G401.6 (cell line): ENCODE measurements around the gene EEFSEC.

ENCODE experiments used
- FAIRE-seq: peaks from 2 replicates; lab custom pipeline; 2012; peaks lifted over from hg19 to GRCh38; lab: Jason Lieb, UNC

The EEFSEC gene

GRCh38 chr3:128353361-128353965 is 200.2 kb downstream of the EEFSEC start:
- no peak for FAIRE-seq

DNA sequence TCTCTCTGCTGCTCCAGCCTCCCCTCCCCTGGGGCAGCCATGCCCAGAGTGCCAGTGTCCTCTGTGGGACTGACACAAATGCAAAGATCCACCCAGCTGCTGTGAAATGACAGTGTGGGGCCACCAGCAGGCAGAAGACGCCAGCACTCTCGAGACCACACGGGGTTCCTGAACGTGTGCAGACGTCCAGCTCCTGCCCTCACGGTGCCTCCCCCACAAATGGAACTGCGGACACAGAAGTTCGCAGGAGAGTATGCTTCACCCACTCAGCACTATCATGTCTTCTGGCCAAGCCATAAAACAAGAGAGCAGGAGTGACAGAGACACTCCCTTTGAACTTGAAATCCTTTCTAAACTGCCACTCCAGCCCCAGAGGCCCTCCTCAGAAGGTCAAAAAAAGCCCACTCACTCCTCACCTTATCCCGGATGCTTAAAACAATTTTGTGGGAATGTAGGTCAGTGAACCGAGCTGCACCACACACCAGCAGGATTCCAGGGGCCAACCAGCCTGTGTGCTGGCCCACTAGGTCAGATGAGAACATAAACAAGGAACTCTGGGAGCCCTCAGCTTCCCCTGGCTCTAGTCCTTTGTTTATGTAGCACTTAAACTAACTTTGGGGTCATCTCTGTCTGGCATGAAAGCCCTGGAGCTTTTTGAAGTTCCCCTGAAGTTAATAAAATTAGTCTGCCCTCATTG is 200.9 kb downstream of the EEFSEC start:
- FAIRE-seq, result no peak

DNA sequence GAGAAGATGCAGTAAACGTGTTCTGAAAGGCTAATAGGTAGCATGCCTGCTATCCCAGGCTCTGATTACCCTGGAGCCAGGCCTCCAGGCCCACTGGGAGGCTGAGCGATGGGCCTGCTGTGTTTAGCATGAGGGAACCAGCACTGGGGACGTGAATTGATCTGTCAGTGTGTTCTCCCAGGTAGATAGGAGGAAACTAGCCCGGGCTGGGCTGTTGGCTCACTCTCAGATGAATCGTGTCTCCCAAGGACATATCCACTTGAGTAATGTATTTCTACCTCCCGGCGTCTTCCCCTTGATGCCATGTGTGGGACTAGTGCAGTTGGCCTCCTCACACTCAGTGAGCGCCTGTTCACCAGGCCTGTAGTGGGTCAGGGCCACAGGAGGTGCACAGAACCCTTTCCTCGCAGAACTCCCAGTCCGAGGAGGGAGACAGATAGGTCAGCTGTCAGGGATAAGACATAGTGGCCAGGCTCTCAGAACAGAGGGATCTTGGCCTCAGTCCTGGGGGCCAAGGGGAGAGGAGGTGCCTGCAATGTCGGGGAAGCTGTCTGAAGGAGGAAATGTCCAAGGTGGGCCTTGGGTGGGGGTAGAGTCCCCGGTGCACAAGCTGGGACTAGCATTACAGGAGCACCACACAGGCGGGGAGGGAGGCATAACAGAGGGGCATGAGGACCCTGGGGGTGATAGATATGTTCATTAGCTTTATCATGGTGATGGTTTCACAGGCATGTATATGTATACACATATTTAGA is 201.7 kb downstream of the EEFSEC start:
- no peak for FAIRE-seq

GRCh38 chr3:128355543-128355919 is 202.2 kb downstream of the EEFSEC start:
- FAIRE-seq, result no peak

GRCh38 chr3:128356822-128357221 is 203.5 kb downstream of the EEFSEC start:
- FAIRE-seq, result no peak

GRCh38 chr3:128357538-128357937 is 204.3 kb downstream of the EEFSEC start:
- FAIRE-seq, result no peak

GRCh38 chr3:128358156-128358895 is 205.0 kb downstream of the EEFSEC start:
- FAIRE-seq, result no peak

- no peak for FAIRE-seq
Measured at GRCh38 chr3:128359060-128359664, 205.9 kb downstream of the EEFSEC start.

DNA sequence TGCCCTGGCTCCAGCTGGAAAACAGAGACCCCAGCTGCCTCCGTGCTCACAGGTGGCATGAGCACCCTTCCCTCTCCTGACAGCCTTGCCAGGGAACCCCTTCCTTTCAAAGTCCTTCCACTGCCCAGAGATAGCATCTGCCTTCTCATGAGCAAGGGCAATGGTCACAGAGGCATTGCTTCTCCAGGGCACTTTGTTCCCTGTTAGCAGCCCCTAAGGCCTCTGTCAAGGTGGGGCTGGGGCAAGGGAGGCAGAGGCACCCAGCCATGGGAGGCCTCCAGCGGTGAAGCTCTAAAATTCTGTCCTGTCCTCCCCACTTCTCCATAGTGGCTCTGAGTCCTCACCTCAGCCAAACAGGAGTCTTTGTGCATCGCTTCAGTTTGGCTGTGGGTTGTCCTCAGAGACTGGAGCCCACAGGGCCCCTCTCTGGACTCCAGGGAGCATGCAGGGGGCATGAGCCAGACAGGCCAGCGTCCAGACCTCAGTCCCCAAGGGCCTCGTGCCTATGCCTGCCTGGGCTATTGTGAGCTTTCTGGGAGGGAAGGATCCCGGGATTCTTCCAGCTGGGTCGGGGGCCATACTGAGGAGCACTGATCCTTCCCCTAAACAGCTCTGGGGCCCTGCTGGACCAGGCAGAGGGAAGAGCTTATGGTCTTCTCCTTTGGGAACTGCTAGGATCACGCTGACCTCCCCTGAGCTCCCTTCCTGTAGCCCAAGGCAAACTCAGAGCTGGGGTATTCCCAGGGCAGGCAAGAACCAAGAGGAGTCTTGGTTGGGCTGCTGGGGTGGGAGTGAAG is 206.8 kb downstream of the EEFSEC start:
- no peak for FAIRE-seq

DNA sequence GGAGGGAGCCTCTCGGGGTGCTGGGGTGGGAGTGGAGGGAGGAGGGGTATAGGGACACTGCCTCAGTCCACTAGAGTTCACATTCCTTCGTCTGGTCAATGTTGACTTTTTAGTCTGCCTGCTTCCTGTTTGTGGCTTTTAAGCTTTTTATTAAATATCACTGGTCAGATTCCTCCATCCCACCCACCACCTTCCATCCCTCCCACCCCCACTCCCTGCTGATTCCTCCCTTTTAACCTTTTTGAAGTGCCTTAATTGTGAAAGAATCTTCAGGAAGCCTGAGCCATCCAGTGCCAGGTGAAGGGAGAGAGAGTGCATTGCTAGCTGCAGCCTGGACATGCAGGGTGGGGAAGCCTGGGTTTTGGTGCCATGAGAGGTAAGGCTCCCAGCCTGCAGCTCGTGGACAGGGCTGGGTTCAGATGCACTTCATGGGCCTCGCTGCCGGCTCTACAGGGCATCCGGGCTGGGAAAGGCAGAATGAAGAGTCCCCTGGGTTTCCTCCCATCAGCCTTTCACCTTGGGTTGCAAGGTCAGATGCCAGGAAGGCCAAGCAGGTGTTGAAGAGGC is 207.5 kb downstream of the EEFSEC start:
- no peak for FAIRE-seq

GRCh38 chr3:128362026-128362965 is 209.0 kb downstream of the EEFSEC start:
- no peak for FAIRE-seq

DNA sequence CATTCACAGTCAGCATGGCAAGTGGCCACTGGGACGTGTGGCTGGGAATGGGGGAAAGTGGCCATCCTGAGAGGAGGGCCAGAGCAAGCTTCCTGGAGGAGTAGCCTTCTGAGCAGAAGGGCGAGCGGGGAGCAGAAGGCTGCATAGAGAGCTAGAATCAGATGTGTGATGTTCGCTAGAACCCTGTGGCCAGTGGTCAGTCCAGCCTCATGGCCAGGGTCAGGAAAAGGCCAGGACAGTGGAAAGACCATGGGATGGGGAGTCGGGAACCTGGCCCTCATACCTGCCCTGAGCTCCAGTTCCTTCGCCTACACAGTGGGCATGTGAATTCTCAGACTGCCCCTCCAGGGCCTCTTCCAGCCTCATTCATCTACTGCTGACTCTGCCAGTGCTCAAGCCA is 211.0 kb downstream of the EEFSEC start:
- no peak for FAIRE-seq

DNA sequence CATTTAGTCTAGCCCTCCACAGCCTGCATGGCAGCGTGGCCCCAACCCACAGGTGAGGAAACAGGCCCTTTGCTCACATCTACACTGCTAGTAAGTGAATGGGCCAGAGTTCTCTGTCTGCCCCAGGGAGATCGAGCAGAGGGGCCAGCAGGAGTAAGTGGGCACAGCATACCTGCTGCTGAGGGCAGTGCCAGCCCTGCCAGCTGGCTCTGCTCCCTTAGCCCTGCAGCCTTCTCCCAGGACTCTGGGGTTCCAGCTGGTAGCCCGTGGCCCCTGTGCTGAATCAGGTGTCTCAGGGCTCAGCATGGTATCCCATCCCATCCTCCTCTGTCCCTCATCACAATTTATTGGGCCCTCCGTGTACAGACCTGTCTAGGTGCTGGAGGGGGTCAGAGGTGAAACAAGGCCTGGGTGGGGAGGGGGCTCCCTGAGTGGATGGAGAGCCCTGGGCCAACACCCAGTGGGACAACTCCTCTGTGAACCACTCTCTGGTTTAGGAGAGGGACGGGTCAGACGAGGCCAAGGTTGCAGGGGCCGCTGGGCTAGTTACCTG is 211.6 kb downstream of the EEFSEC start:
- no peak for FAIRE-seq

DNA sequence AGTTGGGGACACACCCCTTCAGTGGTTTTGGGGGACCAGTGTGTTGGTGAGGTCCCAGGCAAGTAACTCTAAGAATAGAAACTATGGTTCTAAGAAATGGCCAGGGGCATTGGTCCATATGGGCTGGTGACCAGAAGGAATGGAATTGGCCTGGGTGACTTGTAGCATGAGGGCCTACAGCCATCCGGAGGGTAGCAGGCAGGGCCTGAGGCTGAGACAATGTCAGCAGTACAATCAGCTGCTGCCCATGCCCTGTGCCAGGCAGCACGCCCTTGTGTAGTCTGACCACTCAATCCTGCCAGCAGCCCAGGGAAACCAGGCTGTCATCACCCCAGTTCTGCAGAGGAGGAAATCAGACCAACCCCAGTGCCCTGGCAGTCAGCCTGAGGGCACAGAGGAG is 212.9 kb downstream of the EEFSEC start:
- no peak for FAIRE-seq

DNA sequence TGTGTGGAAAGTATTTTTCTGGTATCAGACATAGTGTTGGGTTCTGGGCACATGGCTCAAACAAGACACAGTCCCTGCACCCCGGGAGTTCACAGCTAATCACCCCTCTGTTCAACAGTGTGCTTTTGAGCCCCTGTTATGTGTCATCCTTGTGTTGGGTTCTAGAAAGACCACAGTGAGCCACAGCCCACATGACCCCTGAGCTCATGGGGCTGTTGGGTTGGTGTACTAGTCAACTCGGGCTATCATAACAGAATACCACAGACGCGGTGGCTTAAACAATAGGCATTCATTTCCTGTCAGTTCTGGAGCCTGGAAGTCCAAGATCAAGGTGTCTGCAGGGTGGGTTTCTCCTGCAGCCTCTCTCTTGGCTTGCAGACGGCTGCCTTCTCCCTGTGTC is 213.4 kb downstream of the EEFSEC start:
- no peak for FAIRE-seq

GRCh38 chr3:128367221-128367620 is 213.9 kb downstream of the EEFSEC start:
- no peak for FAIRE-seq

GRCh38 chr3:128367761-128368160 is 214.5 kb downstream of the EEFSEC start:
- no peak for FAIRE-seq

- FAIRE-seq, result no peak
Measured at GRCh38 chr3:128368626-128369025, 215.3 kb downstream of the EEFSEC start.

- FAIRE-seq, result no peak
Measured at GRCh38 chr3:128369121-128369703, 215.9 kb downstream of the EEFSEC start.
